ENCODE data around the gene ACTMAP. TPM values are rescaled to one million over a fixed set of nuclear protein-coding genes. Genes with fewer than 3 reads are reported as not detected.

The ACTMAP gene
- total RNA-seq, 1 experiment from 2014 or later, result 28.0 TPM

DNA sequence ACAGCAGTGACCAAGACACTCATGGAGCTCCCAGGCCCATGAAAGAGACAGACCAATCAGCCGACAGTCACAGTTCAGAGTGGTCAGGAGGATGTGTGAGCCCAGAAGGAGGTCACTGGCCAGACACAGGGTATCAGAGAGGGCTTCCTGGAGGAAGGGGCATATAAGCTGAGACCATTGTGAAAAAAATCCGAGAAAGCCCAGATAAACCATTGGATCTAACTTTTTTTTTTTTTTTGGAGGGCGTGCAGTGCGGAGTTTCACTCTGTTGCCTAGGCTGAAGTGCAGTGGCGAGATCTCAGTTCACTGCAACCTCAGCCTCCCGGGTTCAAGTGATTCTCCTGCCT, 29.2 kb downstream of the ACTMAP start:
- Mint-ChIP-seq H3K4me3 (ENCODE audit: unreplicated experiment) (peak overlapping the region; percentile 84), H3K9me3 (ENCODE audit: unreplicated experiment) (no peaks in the 10 kb centered on the region), H3K27ac (ENCODE audit: unreplicated experiment) (peak overlapping the region; percentile 93), H3K27me3 (ENCODE audit: insufficient read depth, unreplicated experiment) (no peaks in the 10 kb centered on the region), H3K36me3 (ENCODE audit: insufficient read depth, unreplicated experiment) (peaks cover 80% of the 10 kb centered on the region), H3K4me1 (ENCODE audit: low read depth, unreplicated experiment) (peaks cover 10% of the 10 kb centered on the region)
- H3K27me3 ChIP-seq (replicated peaks; ENCODE audit: control insufficient read depth, insufficient read depth, low read length), result no peaks in the 10 kb centered on the region
- ChIA-PET POLR2A (interaction anchor here (1.5 kb wide), 1 partner anchor 29 kb away, joined by 6 read pairs; the partner anchor contains the start of genes ACTMAP and SNRPA), CTCF (interaction anchor here (0.7 kb wide), 1 partner anchor 50 kb away, joined by 3 read pairs; no protein-coding TSS in a partner anchor)
- peaks cover 6% of the 10 kb centered on the region; the same call in 1 of the 2 replicates for H3K4me1 ChIP-seq
- H3K9me3 ChIP-seq, result peaks cover under 1% of the 10 kb centered on the region; the same call in 1 of the 2 replicates
- peaks cover 18% of the 10 kb centered on the region for H3K36me3 ChIP-seq (ENCODE audit: control insufficient read depth, insufficient read depth, low read length)
- TF ChIP-seq, protein P1, sequence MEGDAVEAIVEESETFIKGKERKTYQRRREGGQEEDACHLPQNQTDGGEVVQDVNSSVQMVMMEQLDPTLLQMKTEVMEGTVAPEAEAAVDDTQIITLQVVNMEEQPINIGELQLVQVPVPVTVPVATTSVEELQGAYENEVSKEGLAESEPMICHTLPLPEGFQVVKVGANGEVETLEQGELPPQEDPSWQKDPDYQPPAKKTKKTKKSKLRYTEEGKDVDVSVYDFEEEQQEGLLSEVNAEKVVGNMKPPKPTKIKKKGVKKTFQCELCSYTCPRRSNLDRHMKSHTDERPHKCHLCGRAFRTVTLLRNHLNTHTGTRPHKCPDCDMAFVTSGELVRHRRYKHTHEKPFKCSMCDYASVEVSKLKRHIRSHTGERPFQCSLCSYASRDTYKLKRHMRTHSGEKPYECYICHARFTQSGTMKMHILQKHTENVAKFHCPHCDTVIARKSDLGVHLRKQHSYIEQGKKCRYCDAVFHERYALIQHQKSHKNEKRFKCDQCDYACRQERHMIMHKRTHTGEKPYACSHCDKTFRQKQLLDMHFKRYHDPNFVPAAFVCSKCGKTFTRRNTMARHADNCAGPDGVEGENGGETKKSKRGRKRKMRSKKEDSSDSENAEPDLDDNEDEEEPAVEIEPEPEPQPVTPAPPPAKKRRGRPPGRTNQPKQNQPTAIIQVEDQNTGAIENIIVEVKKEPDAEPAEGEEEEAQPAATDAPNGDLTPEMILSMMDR (IDR thresholded peaks at IDR 0.05; ENCODE audit: insufficient read depth in 1 of 2, low read depth in 1 of 2, low read length in 1 of 2, severe bottlenecking in 1 of 2, unreplicated experiment in 1 of 2), result no peak
- intact Hi-C loops (cut with micrococcal nuclease; ENCODE audit: unreplicated experiment), result no loop called here
- no TSS peak for BruUV-seq (replicated peaks)
- DNase-seq, result no peak
- no peak overlapping the region for H3K4me3 ChIP-seq (ENCODE audit: low read depth, low read length)

DNA sequence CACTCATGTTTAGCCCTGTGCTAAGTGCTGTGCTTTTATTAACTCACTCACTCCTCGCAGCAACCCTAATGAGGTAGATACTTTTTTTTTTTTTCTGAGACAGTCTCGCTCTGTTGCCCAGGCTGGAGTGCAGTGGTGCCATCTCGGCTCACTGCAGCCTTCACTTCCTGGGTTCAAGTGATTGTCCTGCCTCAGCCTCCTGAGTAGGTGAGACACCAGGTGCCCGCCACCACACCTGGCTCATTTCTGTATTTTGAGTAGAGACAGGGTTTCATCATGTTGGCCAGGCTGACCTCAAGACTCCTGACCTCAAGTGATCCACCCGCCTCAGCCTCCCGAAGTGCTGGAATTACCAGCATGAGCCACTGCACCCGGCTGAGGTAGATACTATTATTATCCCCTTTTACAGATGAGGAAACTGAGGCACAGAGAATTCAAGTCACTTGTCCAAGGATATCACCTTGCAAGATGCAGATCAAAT, 30.8 kb downstream of the ACTMAP start:
- Mint-ChIP-seq H3K27me3 (ENCODE audit: insufficient read depth, unreplicated experiment) (no peaks in the 10 kb centered on the region), H3K9me3 (ENCODE audit: unreplicated experiment) (no peaks in the 10 kb centered on the region), H3K36me3 (ENCODE audit: insufficient read depth, unreplicated experiment) (peaks cover 76% of the 10 kb centered on the region), H3K4me3 (ENCODE audit: unreplicated experiment) (peak overlapping the region; percentile 84), H3K4me1 (ENCODE audit: low read depth, unreplicated experiment) (peaks cover 18% of the 10 kb centered on the region), H3K27ac (ENCODE audit: unreplicated experiment) (peak overlapping the region; percentile 93)
- no TSS peak for BruUV-seq (replicated peaks)
- intact Hi-C loops (cut with micrococcal nuclease; ENCODE audit: unreplicated experiment), result loop anchor here (2.0 kb wide), 1 partner anchor 543 kb away; no protein-coding TSS in a partner anchor
- TF ChIP-seq, protein P1 (IDR thresholded peaks at IDR 0.05; ENCODE audit: insufficient read depth in 1 of 2, low read depth in 1 of 2, low read length in 1 of 2, severe bottlenecking in 1 of 2, unreplicated experiment in 1 of 2), result no peak
- Histone ChIP-seq H3K27me3 (replicated peaks; ENCODE audit: control insufficient read depth, insufficient read depth, low read length) (no peaks in the 10 kb centered on the region), H3K4me3 (ENCODE audit: low read depth, low read length) (peak overlapping the region; percentile 71), H3K9me3 (no peaks in the 10 kb centered on the region), H3K4me1 (peaks cover 6% of the 10 kb centered on the region; the same call in 1 of the 2 replicates), H3K36me3 (ENCODE audit: control insufficient read depth, insufficient read depth, low read length) (peaks cover 8% of the 10 kb centered on the region)
- DNase-seq, result no peak
- POLR2A ChIA-PET, result interaction anchor here (0.6 to 1.5 kb wide), 6 partner anchors 9 to 59 kb away, joined by 3 to 21 read pairs (median 4); partner anchors contain the start of genes ACTMAP, RAB4B and SNRPA
- CTCF ChIA-PET, result no interaction called here

DNA sequence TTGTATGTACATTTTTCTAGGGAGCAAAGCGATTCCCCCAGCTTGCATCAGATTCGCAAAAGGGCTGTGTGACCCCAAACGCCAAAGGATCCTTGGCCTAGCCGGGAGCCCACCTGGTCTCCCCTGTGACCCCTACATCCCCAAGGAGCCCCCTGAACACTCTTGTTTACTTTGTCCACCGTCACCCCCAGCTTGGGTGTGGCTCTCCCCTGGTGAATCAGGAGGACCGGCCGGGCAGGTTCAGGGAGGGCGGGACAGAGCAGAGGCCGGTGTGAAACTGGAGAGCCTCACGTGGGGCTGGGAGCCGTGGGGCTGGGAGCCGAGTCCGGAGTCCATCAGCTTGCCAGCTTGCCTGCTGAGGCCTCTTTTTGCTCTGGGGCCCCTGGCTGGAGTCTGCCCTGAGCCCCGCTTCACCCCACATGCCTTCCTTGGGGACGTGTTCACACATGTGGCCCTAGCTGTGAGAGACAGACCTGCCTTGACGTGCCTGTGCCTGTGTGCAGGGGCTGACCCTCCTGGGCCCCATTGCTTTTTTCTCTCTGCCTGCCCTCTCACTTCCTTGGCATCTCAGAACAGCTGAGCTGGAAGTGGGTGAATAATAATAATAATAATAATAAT, 31.4 kb downstream of the ACTMAP start:
- H3K27me3 Mint-ChIP-seq (ENCODE audit: insufficient read depth, unreplicated experiment), result no peaks in the 10 kb centered on the region
- Histone ChIP-seq H3K27me3 (replicated peaks; ENCODE audit: control insufficient read depth, insufficient read depth, low read length) (no peaks in the 10 kb centered on the region), H3K9me3 (no peaks in the 10 kb centered on the region), H3K4me1 (peaks cover 6% of the 10 kb centered on the region; the same call in 1 of the 2 replicates), H3K36me3 (ENCODE audit: control insufficient read depth, insufficient read depth, low read length) (peaks cover 7% of the 10 kb centered on the region), H3K4me3 (ENCODE audit: low read depth, low read length) (peak overlapping the region; percentile 71)
- peak; percentile 97 for DNase-seq
- ChIA-PET POLR2A (interaction anchor here (0.6 to 1.5 kb wide), 7 partner anchors 9 to 59 kb away, joined by 3 to 21 read pairs (median 5); partner anchors contain the start of genes ACTMAP, RAB4B and SNRPA), CTCF (no interaction called here)
- no TSS peak for BruUV-seq (replicated peaks)
- TF ChIP-seq, protein P1 (IDR thresholded peaks at IDR 0.05; ENCODE audit: insufficient read depth in 1 of 2, low read depth in 1 of 2, low read length in 1 of 2, severe bottlenecking in 1 of 2, unreplicated experiment in 1 of 2), result no peak
- H3K27ac Mint-ChIP-seq (ENCODE audit: unreplicated experiment), result peak overlapping the region; percentile 93
- intact Hi-C loops (cut with micrococcal nuclease; ENCODE audit: unreplicated experiment), result loop anchor here (2.0 kb wide), 1 partner anchor 544 kb away; no protein-coding TSS in a partner anchor
- no peaks in the 10 kb centered on the region for H3K9me3 Mint-ChIP-seq (ENCODE audit: unreplicated experiment)
- peaks cover 75% of the 10 kb centered on the region for H3K36me3 Mint-ChIP-seq (ENCODE audit: insufficient read depth, unreplicated experiment)
- peaks cover 18% of the 10 kb centered on the region for H3K4me1 Mint-ChIP-seq (ENCODE audit: low read depth, unreplicated experiment)
- H3K4me3 Mint-ChIP-seq (ENCODE audit: unreplicated experiment), result peak overlapping the region; percentile 84

Measured in Caco-2 (cell line).